Smooth muscle cell (in vitro differentiated cells): Measurements from ENCODE around the gene SLC12A2. TPM values are rescaled to one million over a fixed set of nuclear protein-coding genes. Genes with fewer than 3 reads are reported as not detected.

Experiments used
- DNase-seq: peaks from one replicate; lab custom pipeline; 2025; ENCODE audit not compliant: unreplicated experiment; lab: John Stamatoyannopoulos, UW
- H2AFZ ChIP-seq: fragments of 200-600 bp; sonication (generic); 2 replicates; pipeline ENCODE4 v1.6.0; 2016; ENCODE audit warnings: antibody characterized with exemption, low read depth, mild to moderate bottlenecking
- H3F3A ChIP-seq: fragments of 200-600 bp; sonication (generic); 2 replicates; pipeline ENCODE4 v1.6.0; 2017; ENCODE audit warnings: antibody characterized with exemption, low read depth
- H3K27ac ChIP-seq: fragments of 200-600 bp; sonication (generic); 2 replicates; pipeline ENCODE4 v1.5.1; 2016; ENCODE audit warnings: low read depth, mild to moderate bottlenecking
- H3K27me3 ChIP-seq: fragments of 200-600 bp; sonication (generic); 2 replicates; pipeline ENCODE4 v1.6.1; 2016; ENCODE audit warnings: low read depth, mild to moderate bottlenecking
- H3K36me3 ChIP-seq: fragments of 200-600 bp; sonication (generic); 2 replicates; pipeline ENCODE4 v1.5.1; 2016; ENCODE audit warnings: low read depth
- H3K4me1 ChIP-seq: fragments of 200-600 bp; sonication (generic); 2 replicates; pipeline ENCODE4 v1.5.1; 2016; ENCODE audit warnings: low read depth
- H3K4me2 ChIP-seq: fragments of 200-600 bp; sonication (generic); 2 replicates; pipeline ENCODE4 v1.6.0; 2016; ENCODE audit warnings: mild to moderate bottlenecking
- H3K4me3 ChIP-seq: fragments of 200-600 bp; sonication (generic); 2 replicates; pipeline ENCODE4 v1.5.1; 2016; ENCODE audit warnings: mild to moderate bottlenecking
- H3K79me2 ChIP-seq: fragments of 200-600 bp; sonication (generic); 2 replicates; pipeline ENCODE4 v1.6.0; 2016; ENCODE audit warnings: low read depth, mild to moderate bottlenecking
- H3K9ac ChIP-seq: fragments of 200-600 bp; sonication (generic); 2 replicates; pipeline ENCODE4 v1.6.0; 2016; ENCODE audit warnings: low read depth
- H3K9me3 ChIP-seq: fragments of 200-600 bp; sonication (generic); replicated peaks from 2 replicates; pipeline ENCODE4 v1.5.1; 2016; ENCODE audit warnings: low read depth
- H4K20me1 ChIP-seq: fragments of 200-600 bp; sonication (generic); 2 replicates; pipeline ENCODE4 v1.6.0; 2016; ENCODE audit warnings: low read depth
- WGBS: methylation state at CpG from one replicate; pipeline ENCODE4 v1.1.7; 2016; ENCODE audit warnings: low lambda C conversion rate; 5-methylcytosine and 5-hydroxymethylcytosine counted together
- polyA plus RNA-seq: library from polyadenylated mRNA; unstranded; fragments of >200 nt; fragmentation: Nextera tagmentation; extraction: Ambion mirVana; gene quantifications from 2 replicates; pipeline ENCODE4 v1.2.1, GENCODE V29; 2016
- total RNA-seq: library from RNA; depleted of rRNA; stranded (reverse); fragments of >200 nt; gene quantifications from 2 replicates; pipeline ENCODE4 v1.2.3, GENCODE V29; 2014
- TF ChIP-seq, protein P1 (sequence below): fragments of 200-600 bp; sonication (generic); IDR thresholded peaks from 2 replicates; pipeline ENCODE4 v1.5.1; 2017; ENCODE audit warnings: borderline replicate concordance, mild to moderate bottlenecking, antibody characterized with exemption; ENCODE audit not compliant: insufficient read depth, poor library complexity, severe bottlenecking

SLC12A2 gene
- total and polyA plus RNA-seq, 2 experiments from 2014 or later: 5.5 to 17.2 TPM

DNA sequence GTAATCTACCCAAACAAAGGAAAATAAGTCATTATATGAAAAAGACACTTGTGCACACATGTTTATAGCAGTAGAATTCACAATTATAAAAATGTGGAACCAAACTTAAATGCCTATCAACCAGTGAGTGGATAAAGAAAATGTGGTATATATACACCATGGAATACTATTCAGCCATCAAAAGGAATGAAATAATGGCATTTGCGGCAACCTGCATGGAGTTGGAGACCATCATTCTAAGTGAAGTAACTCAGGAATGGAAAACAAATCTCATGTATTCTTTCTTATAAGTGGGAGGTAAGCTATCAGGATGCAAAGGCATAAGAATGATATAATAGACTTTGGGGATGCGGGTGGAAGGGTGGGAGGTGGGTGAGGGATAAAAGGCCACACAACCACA lies 34.6 kb downstream of the SLC12A2 start:
- H3K9ac ChIP-seq: no peak overlapping the region
- TF ChIP-seq, protein P1, sequence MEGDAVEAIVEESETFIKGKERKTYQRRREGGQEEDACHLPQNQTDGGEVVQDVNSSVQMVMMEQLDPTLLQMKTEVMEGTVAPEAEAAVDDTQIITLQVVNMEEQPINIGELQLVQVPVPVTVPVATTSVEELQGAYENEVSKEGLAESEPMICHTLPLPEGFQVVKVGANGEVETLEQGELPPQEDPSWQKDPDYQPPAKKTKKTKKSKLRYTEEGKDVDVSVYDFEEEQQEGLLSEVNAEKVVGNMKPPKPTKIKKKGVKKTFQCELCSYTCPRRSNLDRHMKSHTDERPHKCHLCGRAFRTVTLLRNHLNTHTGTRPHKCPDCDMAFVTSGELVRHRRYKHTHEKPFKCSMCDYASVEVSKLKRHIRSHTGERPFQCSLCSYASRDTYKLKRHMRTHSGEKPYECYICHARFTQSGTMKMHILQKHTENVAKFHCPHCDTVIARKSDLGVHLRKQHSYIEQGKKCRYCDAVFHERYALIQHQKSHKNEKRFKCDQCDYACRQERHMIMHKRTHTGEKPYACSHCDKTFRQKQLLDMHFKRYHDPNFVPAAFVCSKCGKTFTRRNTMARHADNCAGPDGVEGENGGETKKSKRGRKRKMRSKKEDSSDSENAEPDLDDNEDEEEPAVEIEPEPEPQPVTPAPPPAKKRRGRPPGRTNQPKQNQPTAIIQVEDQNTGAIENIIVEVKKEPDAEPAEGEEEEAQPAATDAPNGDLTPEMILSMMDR: no peak
- H3K4me1 ChIP-seq: no peaks in the 10 kb centered on the region
- no peaks in the 10 kb centered on the region for H4K20me1 ChIP-seq
- DNase-seq: no peak
- H3K79me2 ChIP-seq: no peaks in the 10 kb centered on the region
- peaks cover 37% of the 10 kb centered on the region for H3K36me3 ChIP-seq
- H2AFZ ChIP-seq: no peak overlapping the region
- no peak overlapping the region for H3K27ac ChIP-seq
- H3K4me2 ChIP-seq: no peak overlapping the region
- WGBS: 99% methylated on average over 2 of the region's 2 CpGs
- no peaks in the 10 kb centered on the region for H3K27me3 ChIP-seq
- H3F3A ChIP-seq: no peaks in the 10 kb centered on the region
- H3K4me3 ChIP-seq: no peak overlapping the region
- H3K9me3 ChIP-seq: peaks cover 9% of the 10 kb centered on the region

DNA sequence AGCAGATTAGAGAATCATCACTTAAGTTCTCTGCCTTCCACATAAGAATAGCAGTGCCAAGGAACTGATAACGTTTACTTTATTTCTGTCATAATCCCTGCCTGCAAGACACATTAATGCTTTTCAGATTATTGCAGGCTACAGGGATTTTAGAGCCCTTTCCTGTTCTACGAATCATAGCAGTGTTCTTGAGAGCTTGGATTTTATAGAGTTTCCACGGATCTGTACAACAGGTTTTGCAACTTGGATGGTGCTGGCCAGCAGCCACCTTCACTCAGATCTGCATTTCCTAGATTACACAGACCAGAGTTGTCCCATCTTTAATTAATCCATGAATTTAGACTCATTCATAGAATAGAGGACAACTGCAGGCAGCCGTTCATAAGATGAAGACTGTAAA lies 38.1 kb downstream of the SLC12A2 start:
- Histone ChIP-seq H3K4me1 (no peaks in the 10 kb centered on the region), H3K36me3 (peaks cover 12% of the 10 kb centered on the region), H2AFZ (no peak overlapping the region), H3K9me3 (peaks cover 9% of the 10 kb centered on the region), H3K27ac (no peak overlapping the region), H3K4me2 (no peak overlapping the region), H3K27me3 (no peaks in the 10 kb centered on the region), H3K9ac (no peak overlapping the region), H4K20me1 (no peaks in the 10 kb centered on the region), H3K4me3 (no peak overlapping the region), H3F3A (no peaks in the 10 kb centered on the region), H3K79me2 (no peaks in the 10 kb centered on the region)
- no peak for DNase-seq
- TF ChIP-seq, protein P1: no peak
- WGBS: 42% methylated on average over 4 of the region's 4 CpGs

DNA sequence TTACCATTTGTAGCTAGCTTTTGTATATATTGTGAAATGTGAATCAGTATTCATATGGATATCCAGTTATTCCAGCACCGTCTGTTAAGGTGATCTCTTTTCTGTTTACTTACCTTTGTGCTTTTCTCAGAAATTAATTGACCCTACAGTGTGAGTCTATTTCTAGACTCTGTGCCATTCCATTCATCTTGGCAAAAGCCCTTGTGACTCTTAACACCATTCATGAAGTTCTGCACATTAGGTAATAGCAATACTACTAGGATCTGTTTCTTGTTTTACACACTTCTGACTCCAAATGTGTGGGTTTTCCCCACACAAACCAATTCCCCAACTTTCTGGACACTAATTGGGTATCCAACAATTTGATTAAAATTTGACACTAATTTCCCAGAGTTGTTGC lies 40.4 kb downstream of the SLC12A2 start:
- H3K79me2 ChIP-seq: no peaks in the 10 kb centered on the region
- peaks cover 1% of the 10 kb centered on the region for H3K9me3 ChIP-seq
- no peak overlapping the region for H3K9ac ChIP-seq
- H3K36me3 ChIP-seq: peaks cover 3% of the 10 kb centered on the region
- no peaks in the 10 kb centered on the region for H3F3A ChIP-seq
- WGBS: 96% methylated on average over 1 of the region's 1 CpG
- H3K27ac ChIP-seq: no peak overlapping the region
- H3K27me3 ChIP-seq: no peaks in the 10 kb centered on the region
- H3K4me1 ChIP-seq: no peaks in the 10 kb centered on the region
- no peaks in the 10 kb centered on the region for H4K20me1 ChIP-seq
- H2AFZ ChIP-seq: no peak overlapping the region
- H3K4me3 ChIP-seq: no peak overlapping the region
- DNase-seq: no peak
- TF ChIP-seq, protein P1: no peak
- H3K4me2 ChIP-seq: no peak overlapping the region

DNA sequence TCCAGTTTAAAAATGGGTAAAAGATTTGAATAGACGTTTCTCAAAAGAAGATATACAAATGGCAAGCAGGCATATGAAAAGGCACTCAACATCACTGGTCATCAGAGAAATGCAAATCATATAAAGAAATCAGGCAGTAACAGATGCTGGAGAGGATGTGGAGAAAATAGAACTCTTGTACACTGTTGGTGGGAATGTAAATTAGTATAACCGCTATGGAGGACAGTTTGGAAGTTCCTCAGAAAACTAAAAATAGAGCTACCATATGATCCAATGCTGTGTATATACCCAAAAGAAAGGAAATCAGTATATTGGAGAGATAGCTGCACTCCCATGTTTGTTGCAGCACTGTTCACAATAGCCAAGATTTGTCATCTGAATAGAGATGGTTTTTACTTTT lies 42.7 kb downstream of the SLC12A2 start:
- TF ChIP-seq, protein P1: no peak
- DNase-seq: no peak
- Histone ChIP-seq H3K9ac (no peak overlapping the region), H3K4me1 (no peaks in the 10 kb centered on the region), H3K79me2 (no peaks in the 10 kb centered on the region), H3F3A (no peaks in the 10 kb centered on the region), H3K27me3 (no peaks in the 10 kb centered on the region), H3K4me2 (no peak overlapping the region), H4K20me1 (no peaks in the 10 kb centered on the region), H3K36me3 (no peaks in the 10 kb centered on the region), H2AFZ (no peak overlapping the region), H3K4me3 (no peak overlapping the region), H3K27ac (no peak overlapping the region), H3K9me3 (no peaks in the 10 kb centered on the region)
- WGBS: 92% methylated on average over 2 of the region's 2 CpGs
